ENCODE data around the gene PIK3R5.

Gene PIK3R5

GRCh38 chr17:8925141-8925540 lies 40.4 kb downstream of the PIK3R5 start:
- in situ Hi-C loops (cut with MboI; ENCODE audit: low sequenced_read_pairs): no loop called here

GRCh38 chr17:8924595-8924994 lies 40.9 kb downstream of the PIK3R5 start:
- in situ Hi-C loops (cut with MboI; ENCODE audit: low sequenced_read_pairs): no loop called here

DNA sequence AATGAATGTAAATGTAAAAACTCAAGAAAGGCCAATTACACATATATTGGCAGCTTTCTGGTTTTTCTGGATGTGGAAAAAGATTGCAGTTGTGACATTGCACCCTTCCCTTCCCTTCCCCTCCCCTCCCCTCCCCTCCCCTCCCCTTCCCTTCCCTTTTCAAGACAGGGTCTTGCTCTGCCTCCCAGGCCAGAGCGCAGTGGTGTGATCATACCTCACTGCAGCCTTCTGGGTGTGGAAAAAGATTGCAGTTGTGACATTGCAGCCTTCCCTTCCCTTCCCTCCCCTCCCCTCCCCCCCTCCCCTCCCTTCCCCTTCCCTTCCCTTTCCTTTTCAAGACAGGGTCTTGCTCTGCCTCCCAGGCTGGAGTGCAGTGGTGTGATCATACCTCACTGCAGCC lies 41.7 kb downstream of the PIK3R5 start:
- in situ Hi-C loops (cut with MboI; ENCODE audit: low sequenced_read_pairs): no loop called here

DNA sequence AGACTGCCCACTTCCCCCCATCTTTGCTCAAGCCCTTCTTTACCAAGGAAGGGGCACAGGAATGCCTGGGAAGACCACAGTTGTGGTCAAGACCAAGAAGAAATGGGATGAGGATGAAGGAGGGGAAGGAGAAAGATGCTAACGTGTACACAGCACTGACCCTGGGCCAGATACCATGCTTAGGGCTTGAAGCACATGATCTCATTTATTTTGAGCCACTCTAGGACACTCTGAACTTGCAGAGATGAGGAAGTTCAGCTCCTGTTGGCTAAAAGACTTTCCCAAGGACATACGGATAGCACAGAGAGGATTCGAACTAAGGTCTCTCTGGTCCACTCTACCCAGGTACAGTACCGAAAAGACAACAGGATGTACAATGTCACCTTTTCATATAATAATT lies 42.6 kb downstream of the PIK3R5 start:
- in situ Hi-C loops (cut with MboI; ENCODE audit: low sequenced_read_pairs): no loop called here

- in situ Hi-C loops (cut with MboI; ENCODE audit: low sequenced_read_pairs): no loop called here
Measured at GRCh38 chr17:8922451-8922850, 43.1 kb downstream of the PIK3R5 start.

- in situ Hi-C loops (cut with MboI; ENCODE audit: low sequenced_read_pairs): no loop called here
Measured at GRCh38 chr17:8921147-8921546, 44.4 kb downstream of the PIK3R5 start.

- in situ Hi-C loops (cut with MboI; ENCODE audit: low sequenced_read_pairs): no loop called here
Measured at GRCh38 chr17:8918807-8919465, 46.6 kb downstream of the PIK3R5 start.

DNA sequence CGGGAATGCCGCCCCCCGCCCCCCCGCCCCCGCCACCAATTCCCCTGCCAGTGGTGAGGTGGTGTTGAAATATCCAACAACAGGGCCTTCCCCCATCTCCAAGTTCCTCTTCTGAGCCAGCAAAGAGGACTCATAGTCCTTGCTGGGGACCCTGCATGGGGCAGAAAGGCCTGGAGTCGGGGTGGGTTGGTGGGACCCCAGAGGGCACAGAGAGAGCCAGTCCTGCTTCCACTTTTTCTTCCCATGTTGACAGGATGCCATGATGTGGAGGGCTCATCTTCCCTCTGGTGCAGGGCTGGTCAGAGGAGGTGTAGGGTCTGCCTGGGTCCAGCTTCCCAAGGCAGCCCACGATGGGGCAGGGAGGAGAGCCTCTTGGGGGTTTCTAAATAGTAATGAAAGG lies 49.0 kb downstream of the PIK3R5 start:
- in situ Hi-C loops (cut with MboI; ENCODE audit: low sequenced_read_pairs): no loop called here

DNA sequence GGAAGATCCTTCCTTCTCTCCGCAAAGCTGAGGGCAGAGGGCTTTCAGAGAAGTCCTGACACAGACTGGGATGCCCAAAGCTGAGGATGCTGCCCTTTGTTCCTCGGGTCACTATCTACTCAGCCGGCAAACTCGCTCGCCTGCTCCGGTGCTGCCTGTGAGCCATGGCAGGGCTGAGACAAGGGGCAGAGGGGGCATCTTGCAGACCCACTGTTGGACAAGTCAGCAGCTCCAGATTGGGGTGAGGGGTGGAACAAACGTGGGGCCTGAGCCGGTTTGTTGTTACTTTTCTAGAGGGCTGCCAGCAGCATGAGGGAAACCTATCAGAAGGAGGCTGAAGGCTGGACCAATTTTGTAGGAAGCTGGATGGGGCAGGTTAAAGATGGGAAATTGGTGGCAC lies 51.0 kb downstream of the PIK3R5 start:
- in situ Hi-C loops (cut with MboI; ENCODE audit: low sequenced_read_pairs): no loop called here

DNA sequence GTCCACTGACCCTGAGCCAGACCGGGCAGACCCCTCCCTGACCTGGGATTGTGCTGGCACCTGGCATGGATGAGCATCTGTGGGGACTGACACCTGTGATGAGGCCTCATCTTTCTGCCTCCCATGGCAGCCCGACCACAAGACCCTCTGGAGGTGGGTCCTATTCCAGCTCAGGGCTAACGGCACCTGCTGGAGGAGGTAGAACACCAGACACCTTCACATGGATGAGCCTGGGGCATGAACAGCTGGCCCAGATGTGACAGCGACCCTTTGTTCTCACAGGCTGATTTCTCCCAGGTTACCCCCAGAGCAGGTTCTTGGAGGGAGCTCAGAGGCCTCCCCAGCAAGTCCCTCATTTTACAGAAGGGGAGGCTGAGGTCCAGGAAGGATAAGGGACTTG lies 51.6 kb downstream of the PIK3R5 start:
- in situ Hi-C loops (cut with MboI; ENCODE audit: low sequenced_read_pairs): no loop called here

GRCh38 chr17:8913091-8913490 lies 52.4 kb downstream of the PIK3R5 start:
- in situ Hi-C loops (cut with MboI; ENCODE audit: low sequenced_read_pairs): no loop called here

GRCh38 chr17:8912084-8912981 lies 53.2 kb downstream of the PIK3R5 start:
- in situ Hi-C loops (cut with MboI; ENCODE audit: low sequenced_read_pairs): no loop called here

GRCh38 chr17:8910969-8911604 lies 54.4 kb downstream of the PIK3R5 start:
- in situ Hi-C loops (cut with MboI; ENCODE audit: low sequenced_read_pairs): no loop called here

DNA sequence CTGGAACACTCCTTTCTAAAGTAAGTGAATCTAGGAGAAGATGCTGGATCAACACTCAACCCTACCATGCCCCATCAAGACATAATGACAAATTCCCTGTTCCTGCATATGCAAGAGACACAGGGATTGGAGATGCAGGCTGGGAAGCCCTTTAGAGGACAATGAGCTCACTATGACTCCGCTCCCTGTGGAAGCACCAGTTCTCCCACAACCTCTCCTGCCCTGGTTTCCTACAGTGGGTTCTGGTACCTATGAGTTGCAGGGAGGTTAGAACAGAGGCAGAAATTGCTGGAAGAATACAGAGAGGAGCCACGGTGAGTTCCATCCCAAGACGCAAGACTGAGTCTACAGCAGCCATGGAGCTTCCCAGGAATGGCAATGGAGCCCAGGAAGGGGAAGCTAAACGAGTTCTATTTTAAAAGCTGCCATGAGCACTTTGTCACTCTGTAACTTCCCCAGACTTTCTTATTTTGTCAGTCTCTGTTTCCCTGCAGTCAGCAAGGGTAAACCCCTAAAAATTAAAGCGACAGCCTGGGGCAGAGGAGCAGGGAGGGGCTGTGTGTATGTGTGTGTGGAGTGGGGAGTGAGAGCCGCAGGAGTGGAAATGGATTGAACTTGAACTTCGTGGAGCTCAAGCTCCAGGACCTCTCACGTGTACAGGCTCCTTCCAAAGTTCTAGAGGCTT lies 55.8 kb downstream of the PIK3R5 start:
- in situ Hi-C loops (cut with MboI; ENCODE audit: low sequenced_read_pairs): no loop called here

- in situ Hi-C loops (cut with MboI; ENCODE audit: low sequenced_read_pairs): no loop called here
Measured at GRCh38 chr17:8905331-8905730, 60.2 kb downstream of the PIK3R5 start.

GRCh38 chr17:8904686-8905085 lies 60.8 kb downstream of the PIK3R5 start:
- in situ Hi-C loops (cut with MboI; ENCODE audit: low sequenced_read_pairs): no loop called here

DNA sequence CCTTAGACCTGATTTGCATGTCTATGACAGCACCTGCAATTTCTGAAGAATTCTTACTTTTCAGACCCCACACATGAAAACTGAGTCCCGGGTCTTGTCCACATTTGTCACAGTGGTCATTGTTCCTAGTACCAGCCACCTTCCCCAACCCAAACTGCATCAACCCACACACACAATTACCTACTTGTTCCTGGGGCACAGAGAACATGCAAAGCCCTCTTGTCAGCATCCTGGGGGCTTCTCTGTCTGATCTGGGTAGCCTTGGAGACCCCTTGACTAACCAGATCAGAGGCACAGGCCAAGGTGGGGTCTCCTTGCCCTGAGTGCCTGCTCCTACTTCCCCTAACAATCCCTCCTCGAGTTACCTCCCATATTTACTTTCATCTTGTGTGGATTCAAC lies 61.3 kb downstream of the PIK3R5 start:
- in situ Hi-C loops (cut with MboI; ENCODE audit: low sequenced_read_pairs): no loop called here

DNA sequence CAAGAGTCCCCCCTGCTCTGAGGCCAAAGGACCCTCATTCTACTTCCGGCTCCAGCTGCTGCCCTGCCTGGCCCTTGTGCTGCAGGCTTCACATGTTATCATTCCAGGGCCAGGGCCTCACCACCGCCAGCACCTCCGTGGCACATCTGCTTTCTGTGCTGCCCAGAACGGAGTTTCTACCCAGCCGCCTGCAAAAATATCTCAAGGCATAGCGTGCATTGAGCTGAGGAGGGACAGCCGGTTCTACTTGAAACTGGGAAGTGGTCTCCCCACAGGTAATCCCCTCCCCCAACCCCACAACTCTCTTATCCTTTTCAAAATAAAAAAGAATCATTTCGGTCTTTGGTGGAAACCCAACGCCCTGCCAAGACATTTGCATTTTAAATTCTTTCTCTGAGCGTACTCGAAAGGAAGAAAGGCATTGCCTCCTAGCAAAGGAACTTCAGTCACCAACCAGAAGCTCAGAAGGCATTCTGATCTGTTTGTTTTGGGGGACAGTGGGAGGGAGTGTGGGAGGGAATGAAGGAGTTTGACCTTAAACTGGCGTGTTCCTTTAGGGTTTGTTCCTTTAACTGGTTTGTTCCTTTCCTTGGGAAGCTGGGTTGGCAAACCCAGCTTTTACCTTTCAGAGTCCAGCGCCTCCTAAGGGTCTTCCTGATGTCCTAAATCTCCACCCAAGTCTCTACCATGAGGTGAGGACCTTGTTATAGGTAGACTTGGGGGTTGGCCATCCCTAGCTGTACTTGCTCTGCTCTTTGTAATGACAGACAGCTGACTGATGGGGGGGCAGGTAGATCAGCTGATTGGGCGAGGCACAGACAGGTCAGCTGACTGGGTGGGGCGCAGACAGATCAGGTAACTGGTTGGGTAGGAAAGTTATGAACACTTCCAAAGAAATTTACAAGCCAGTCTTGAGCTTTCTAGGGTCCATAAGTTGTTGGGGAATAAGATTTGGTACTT lies 64.6 kb downstream of the PIK3R5 start:
- in situ Hi-C loops (cut with MboI; ENCODE audit: low sequenced_read_pairs): no loop called here

- in situ Hi-C loops (cut with MboI; ENCODE audit: low sequenced_read_pairs): no loop called here
Measured at GRCh38 chr17:8900207-8900606, 65.3 kb downstream of the PIK3R5 start.

DNA sequence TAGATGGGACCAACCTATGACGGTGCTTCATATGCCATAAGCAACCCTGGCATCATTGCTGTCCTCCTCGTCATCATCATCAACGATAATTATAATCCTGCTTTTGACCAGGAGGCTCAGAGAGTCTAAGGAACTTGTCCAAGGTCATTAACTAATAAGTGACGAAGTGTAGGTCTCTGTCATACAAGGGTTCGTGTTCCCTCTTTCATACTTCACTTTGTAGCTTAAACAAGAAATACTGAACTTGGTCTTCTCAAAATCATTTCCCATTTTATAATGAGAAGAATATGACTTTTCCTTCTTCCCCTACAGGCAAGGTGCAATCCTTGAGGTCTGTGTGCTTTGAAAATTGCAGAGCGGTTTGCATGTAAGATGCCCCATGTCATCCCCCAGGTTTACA lies 66.9 kb downstream of the PIK3R5 start:
- in situ Hi-C loops (cut with MboI; ENCODE audit: low sequenced_read_pairs): no loop called here
